CD4-positive, alpha-beta T cell treated with Interferon alpha-2 for 1 hour (primary cell): ENCODE data around the gene AFMID.

ENCODE experiments used
- DNase-seq, 2 donors: peaks; one replicate each; pipeline ENCODE4 v3.0.0-alpha.2; 2020 to 2022

The AFMID gene

DNA sequence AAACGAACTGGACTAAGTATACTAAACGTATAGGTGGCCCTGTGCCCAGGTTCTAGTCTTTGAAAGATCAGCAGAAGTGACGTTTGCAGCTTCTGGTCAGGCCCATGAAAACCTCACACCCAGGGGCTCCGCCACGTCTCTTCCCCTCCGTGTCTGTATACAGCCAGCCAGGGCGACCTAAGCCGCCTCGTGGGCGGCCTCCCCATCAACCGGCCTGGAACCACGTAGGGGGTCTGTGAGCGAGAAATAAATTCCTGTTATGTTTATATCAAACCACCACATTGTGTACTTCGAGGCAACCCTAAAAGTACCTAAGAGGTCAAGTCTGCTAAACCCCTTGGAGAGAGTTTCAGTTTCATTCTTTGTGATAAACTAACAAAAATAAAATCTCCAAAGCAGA is 7.1 kb upstream of the AFMID start:
- no peak for DNase-seq

GRCh38 chr17:78180508-78180907 is 6.7 kb upstream of the AFMID start:
- no peak for DNase-seq

DNA sequence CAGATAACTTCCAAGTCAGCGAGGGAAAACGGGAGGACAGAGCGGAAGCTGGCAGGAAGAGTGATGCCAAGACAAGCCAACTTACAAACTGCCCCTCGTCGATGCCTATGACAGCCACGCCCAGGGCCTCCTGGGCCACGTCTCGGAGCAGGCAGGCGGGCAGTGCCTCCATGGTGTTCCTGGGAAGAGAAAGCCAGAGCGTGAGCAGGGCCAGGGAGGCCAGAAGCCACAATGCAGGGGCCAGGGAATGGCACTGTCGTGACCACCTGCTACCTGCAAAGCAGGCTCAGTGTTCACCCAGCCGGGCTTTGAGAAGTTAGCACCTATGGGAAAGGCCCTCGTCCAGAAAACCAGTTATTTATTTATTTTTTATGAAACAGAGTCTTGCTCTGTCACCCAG is 4.7 kb upstream of the AFMID start:
- DNase-seq: no peak

DNA sequence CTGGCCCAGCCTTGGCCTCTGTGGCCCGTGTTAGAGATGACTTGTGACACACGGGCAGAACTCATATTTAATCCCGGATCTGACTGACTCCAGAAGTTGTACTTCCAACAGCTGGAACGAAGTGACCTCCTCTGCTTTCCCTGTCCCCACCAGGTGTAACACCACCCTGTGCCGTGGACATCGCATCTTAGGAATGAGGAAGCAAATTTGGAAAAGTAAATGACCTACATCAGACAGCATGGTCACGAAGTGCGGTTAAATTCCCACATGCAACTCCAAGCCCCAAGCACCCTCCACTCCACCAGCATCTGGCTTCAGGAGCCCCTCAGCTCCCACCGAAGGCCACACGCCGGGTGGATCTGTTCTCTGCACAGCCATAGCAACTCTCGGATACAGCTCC is 3.2 kb upstream of the AFMID start:
- no peak for DNase-seq

DNA sequence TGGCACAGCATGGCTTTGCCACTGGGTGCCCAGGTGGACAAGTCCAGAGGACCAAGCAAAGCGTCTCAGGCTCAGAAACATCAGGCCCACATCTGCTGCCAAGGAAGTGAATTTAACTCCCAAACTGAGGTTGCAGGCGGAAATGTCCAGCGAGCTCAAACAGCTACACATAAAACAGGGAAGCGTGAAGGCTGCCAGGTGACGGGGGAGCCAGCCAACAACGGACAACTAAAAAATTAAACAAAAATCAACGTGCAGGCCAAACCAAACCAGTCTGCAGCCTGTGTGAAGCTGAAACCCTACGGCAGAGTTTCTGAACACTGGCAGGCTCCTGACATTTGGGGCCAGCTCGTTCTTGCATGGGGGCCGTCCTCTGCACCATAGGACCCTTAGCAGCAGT is 2.8 kb upstream of the AFMID start:
- no peak for DNase-seq

- no peak for DNase-seq
These were observed 2.3 kb upstream of the AFMID start for GRCh38 chr17:78184868-78185267.

DNA sequence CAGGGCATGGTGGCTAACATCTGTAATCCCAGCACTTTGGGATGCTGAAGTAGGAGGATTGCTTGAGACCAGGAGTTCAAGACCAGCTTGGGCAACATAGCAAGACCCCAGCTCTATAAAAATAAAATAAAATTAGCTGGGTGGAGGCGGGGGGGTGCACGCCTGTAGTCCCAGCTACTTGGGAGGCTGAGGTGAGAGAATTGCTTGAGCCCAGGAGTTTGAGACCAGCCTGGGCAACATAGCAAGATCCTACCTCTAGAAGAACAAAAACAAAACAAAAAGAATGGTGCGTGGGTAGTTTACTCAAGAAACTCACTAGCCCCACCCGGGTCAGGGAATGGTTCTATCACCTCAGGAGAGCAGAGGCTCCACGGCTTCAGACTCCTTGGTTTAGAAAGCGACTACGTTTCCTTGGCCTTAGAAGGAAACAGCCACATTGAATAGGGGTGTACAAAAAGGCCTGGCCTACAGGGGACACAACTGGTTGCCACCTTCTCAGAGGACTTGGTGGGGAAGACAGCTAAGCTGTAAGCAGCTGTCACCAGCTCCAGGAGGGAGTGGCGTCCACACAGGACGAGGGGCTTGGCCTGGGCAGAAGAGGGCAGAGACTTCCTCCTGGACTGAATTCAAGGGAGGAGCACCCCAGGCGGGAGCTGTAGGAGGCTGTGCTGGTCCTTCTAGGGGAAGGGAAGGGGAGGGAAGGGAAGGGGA is 1.0 kb upstream of the AFMID start:
- no peak for DNase-seq

DNA sequence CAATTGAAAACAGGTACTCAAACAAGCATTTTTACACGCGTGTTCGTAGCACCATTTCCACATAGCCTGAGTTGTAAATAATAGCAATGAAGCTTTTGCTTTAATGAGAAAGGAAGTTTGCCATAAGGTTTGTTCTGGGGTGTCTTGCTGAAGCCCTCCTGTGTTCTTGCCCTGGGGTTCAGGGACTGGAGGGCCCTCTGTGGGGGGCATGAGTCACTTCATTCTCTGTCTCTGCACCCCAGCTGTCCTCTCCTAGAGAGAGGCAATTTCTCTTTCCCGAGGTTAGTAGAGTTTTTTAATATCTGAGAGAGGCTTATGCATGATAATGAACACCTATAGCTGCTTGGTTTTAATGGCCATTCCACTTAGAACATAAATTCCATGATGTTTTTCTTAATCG is 9.6 kb downstream of the AFMID start:
- no peak for DNase-seq

DNA sequence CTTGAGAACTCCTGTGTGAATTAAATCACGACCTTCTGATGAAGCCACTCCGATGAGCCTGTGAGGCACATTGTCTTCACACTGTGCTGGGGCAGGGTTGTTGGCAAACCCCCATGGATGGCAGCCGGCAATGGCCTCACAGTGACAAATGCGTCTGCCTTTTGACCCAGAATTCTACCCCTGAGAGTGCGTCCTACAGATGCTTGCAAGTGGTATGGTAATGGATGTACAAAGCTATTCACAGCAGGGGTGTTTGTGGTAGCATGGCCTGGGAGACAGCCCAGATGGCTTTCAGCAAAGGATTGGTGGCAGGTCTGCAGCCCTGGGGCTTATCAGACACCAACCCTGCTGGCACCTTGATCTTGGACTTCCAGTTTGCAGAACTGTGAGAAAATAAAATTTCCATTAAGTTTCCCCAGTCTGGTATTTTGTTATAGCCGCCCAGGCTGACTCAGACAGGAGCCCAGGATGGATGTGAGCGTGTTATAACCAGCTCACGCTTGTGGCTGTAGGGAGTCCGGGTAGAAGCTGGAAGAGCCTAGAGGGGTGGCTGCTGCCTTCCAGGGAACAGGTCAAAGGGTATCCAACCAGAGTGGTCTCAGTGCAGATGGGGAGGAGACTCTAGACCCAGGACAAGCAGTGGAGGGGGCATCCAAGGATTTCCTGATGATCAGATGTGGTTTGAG is 10.1 kb downstream of the AFMID start:
- no peak for DNase-seq

- no peak for DNase-seq
These were observed 13.3 kb downstream of the AFMID start for GRCh38 chr17:78200451-78200850.

DNA sequence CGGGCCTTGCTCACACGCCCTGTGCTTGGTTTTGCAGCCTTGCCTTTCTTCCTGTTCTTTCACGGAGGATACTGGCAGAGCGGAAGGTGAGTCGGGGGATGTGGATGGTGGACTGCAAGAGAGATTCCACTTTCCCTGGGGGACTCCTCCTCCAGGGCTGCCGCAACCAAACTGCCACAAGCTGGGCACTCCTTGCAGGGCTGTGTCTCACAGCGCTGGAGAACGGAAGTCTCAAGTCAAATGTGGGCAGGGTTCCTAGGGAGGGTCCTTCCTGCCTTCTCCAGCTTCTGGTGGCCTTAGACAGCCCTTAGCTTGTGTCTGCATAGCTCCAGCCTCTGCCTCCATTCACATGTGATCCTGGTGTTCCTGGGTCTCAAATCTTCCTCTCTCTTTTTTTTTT is 15.5 kb downstream of the AFMID start:
- no peak for DNase-seq

DNA sequence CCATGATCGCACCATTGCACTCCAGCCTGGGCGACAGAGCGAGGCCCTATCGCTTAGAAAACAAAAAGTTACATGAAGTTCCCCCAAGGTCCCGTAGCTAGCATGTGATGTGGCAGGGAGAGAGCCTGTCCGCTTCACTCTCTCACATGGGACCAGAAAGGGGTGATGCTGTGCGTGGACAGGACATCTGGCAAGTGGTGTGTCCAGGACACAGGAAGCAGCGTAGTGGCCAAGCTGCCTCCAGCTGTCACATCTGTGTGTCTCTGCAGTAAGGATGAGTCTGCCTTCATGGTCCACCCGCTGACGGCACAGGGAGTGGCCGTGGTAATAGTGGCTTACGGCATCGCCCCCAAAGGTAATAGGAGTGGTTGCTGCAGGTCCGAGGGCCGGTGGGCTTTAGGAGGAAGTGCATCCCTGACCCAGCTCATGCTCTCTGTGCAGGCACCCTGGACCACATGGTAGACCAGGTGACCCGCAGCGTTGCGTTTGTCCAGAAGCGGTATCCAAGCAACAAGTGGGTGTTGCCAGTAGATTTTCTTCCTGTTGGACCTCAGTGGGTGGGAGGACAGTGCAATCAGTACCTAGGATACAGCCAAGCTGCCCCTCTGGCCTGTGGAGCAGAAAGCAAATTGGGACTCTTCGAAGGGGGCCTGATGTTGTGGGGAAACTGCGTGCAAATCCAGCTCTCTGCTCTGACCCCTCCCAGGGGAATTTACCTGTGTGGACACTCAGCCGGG is 17.4 kb downstream of the AFMID start:
- DNase-seq: no peak

DNA sequence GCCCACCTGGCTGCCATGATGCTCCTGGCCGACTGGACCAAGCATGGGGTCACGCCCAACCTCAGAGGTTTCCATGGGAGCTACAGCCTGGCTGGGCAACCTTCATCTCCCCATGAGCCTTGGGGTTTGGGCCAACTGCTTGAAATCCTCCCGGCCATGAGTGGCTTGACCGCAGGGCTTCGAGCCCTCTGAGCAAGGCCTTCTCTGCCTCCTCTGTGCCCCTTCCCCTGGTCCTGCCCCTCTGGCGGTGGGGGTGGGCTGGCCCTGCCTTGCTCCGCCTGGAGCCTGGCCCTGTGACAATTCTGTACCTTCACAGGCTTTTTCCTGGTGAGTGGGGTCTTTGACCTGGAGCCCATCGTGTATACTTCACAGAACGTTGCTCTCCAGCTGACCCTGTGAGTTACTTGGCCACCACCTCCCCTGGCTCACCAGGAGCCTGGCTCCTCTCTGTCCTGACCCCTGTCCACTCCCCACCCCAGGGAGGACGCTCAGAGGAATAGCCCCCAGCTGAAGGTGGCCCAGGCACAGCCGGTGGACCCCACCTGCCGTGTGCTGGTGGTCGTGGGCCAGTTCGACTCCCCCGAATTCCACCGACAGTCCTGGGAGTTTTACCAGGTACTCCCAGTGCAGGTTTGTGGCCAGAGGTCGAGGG is 18.1 kb downstream of the AFMID start:
- no peak for DNase-seq

DNA sequence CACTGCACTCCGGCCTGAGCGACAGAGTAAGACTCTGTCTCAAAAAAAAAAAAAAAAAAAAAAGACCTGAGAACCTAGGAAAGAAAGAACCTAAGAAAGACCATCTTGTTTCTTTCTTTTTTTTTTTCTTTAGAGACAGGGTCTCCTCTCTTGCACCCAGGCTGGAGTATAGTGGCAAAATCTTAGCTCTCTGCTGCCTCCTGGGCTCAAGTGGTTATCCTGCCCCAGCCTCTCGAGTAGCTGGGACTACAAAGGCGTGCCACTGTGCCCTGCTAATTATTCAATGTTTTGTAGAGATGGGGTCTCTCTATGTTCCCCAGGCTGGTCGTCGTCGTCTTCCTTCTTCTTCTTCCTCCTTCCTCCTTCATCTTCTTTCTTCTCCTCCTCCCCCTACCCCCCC is 19.1 kb downstream of the AFMID start:
- no peak for DNase-seq

GRCh38 chr17:78208486-78208885 is 21.3 kb downstream of the AFMID start:
- DNase-seq: no peak

DNA sequence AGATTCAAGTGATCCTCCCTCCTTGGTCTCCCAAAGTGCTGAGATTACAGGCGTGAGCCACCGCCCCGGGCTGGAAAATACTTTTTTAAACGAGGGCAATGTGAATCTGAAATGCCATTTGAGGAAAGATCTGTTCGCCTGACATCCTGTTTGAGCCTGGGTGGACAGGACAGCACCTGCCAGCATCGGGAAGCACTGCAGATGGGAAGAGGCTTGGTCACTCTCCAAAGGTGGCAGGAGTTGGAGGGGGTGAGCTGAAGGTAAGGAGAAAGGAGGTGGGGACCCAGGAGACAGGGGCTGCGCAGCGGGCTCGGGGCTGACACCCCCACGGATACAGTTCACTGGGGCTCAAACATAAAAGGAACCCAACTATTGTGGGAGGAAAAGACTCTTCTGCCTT is 22.9 kb downstream of the AFMID start:
- DNase-seq: no peak

- DNase-seq: no peak
These were observed 23.9 kb downstream of the AFMID start for GRCh38 chr17:78211032-78211431.

DNA sequence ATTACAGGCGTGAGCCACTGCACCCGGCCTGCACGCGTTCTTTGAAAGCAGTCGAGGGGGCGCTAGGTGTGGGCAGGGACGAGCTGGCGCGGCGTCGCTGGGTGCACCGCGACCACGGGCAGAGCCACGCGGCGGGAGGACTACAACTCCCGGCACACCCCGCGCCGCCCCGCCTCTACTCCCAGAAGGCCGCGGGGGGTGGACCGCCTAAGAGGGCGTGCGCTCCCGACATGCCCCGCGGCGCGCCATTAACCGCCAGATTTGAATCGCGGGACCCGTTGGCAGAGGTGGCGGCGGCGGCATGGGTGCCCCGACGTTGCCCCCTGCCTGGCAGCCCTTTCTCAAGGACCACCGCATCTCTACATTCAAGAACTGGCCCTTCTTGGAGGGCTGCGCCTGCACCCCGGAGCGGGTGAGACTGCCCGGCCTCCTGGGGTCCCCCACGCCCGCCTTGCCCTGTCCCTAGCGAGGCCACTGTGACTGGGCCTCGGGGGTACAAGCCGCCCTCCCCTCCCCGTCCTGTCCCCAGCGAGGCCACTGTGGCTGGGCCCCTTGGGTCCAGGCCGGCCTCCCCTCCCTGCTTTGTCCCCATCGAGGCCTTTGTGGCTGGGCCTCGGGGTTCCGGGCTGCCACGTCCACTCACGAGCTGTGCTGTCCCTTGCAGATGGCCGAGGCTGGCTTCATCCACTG is 27.0 kb downstream of the AFMID start, which contains the start of gene BIRC5:
TSS of gene BIRC5 (plus strand) at position 238 of the 690 bp plus-strand sequence. CDS start at position 302, 64 bp downstream.
- DNase-seq: peak; percentile 86 to 89

DNA sequence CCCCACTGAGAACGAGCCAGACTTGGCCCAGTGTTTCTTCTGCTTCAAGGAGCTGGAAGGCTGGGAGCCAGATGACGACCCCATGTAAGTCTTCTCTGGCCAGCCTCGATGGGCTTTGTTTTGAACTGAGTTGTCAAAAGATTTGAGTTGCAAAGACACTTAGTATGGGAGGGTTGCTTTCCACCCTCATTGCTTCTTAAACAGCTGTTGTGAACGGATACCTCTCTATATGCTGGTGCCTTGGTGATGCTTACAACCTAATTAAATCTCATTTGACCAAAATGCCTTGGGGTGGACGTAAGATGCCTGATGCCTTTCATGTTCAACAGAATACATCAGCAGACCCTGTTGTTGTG is 27.5 kb downstream of the AFMID start:
- no peak for DNase-seq

- DNase-seq: no peak
These were observed 32.4 kb downstream of the AFMID start for GRCh38 chr17:78219396-78220150.

GRCh38 chr17:78223061-78223460 is 35.9 kb downstream of the AFMID start:
- DNase-seq: no peak

DNA sequence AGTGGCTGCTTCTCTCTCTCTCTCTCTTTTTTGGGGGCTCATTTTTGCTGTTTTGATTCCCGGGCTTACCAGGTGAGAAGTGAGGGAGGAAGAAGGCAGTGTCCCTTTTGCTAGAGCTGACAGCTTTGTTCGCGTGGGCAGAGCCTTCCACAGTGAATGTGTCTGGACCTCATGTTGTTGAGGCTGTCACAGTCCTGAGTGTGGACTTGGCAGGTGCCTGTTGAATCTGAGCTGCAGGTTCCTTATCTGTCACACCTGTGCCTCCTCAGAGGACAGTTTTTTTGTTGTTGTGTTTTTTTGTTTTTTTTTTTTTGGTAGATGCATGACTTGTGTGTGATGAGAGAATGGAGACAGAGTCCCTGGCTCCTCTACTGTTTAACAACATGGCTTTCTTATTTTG is 36.6 kb downstream of the AFMID start:
- DNase-seq: no peak
